Hippocampal formation (tissue), 2 donors: ENCODE results near the gene SECTM1.
"Not testable (repeated sequence)": the region's sequence is repeated elsewhere in the genome, so short reads cannot be mapped to it uniquely, and the experiment has no call there.

Experiments
- DNase-seq, 2 donors: peaks; one replicate each; lab custom pipeline; 2025; lab: John Stamatoyannopoulos, UW

Gene SECTM1

GRCh38 chr17:82347994-82348393 is 14.4 kb upstream of the SECTM1 start:
- DNase-seq: not testable (repeated sequence)

- no peak for DNase-seq
These were observed 13.1 kb upstream of the SECTM1 start for GRCh38 chr17:82346342-82347300.

GRCh38 chr17:82345151-82345976 is 11.8 kb upstream of the SECTM1 start:
- no peak for DNase-seq

- DNase-seq: no peak
These were observed 10.8 kb upstream of the SECTM1 start for GRCh38 chr17:82344175-82344907.

- DNase-seq: no peak
These were observed 10.0 kb upstream of the SECTM1 start for GRCh38 chr17:82343560-82343959.

- no peak for DNase-seq
These were observed 9.0 kb upstream of the SECTM1 start for GRCh38 chr17:82342361-82343079.

- no peak for DNase-seq
These were observed 6.3 kb upstream of the SECTM1 start for GRCh38 chr17:82339634-82340580.

GRCh38 chr17:82338858-82339633 is 5.5 kb upstream of the SECTM1 start:
- no peak for DNase-seq

GRCh38 chr17:82334622-82335394 is 1.2 kb upstream of the SECTM1 start:
- no peak for DNase-seq

- no peak for DNase-seq
These were observed 647 bp upstream of the SECTM1 start for GRCh38 chr17:82334204-82334621.

GRCh38 chr17:82332669-82333278 is 792 bp downstream of the SECTM1 start:
- no peak for DNase-seq

- no peak for DNase-seq
These were observed 2.1 kb downstream of the SECTM1 start for GRCh38 chr17:82331345-82331939.

- no peak for DNase-seq
These were observed 3.0 kb downstream of the SECTM1 start for GRCh38 chr17:82330322-82331239.

- no peak for DNase-seq
These were observed 3.8 kb downstream of the SECTM1 start for GRCh38 chr17:82329683-82330321.

- no peak for DNase-seq
These were observed 4.5 kb downstream of the SECTM1 start for GRCh38 chr17:82328994-82329507.
